LNCaP clone FGC (cell line): ENCODE results near the gene FSTL4.

Experiments used
- DNase-seq: peaks from one replicate; pipeline ENCODE4 v3.0.0-alpha.2; 2011; ENCODE audit warnings: low read depth
- H3K4me3 ChIP-seq: 2 replicates; pipeline ENCODE4 v1.5.1; 2011; ENCODE audit warnings: mild to moderate bottlenecking, low read depth, low read length, control low read depth
- CTCF ChIP-seq: IDR thresholded peaks from 2 replicates; pipeline ENCODE4 v1.5.1; 2012; ENCODE audit warnings: mild to moderate bottlenecking; ENCODE audit not compliant: control insufficient read depth, insufficient read depth; ENCODE audit errors: extremely low read depth

Gene FSTL4

GRCh38 chr5:133390416-133391353 is 221.7 kb downstream of the FSTL4 start:
- no peak for TF ChIP-seq CTCF
- no peak for DNase-seq
- no peak overlapping the region for H3K4me3 ChIP-seq

GRCh38 chr5:133389066-133389590 is 223.2 kb downstream of the FSTL4 start:
- no peak overlapping the region for H3K4me3 ChIP-seq
- no peak for DNase-seq
- TF ChIP-seq CTCF = no peak

- no peak overlapping the region for H3K4me3 ChIP-seq
- no peak for DNase-seq
- TF ChIP-seq CTCF = no peak
Measured at GRCh38 chr5:133387621-133388020, 224.7 kb downstream of the FSTL4 start.

- no peak for TF ChIP-seq CTCF
- no peak overlapping the region for H3K4me3 ChIP-seq
- DNase-seq = no peak
Measured at GRCh38 chr5:133387091-133387490, 225.2 kb downstream of the FSTL4 start.

DNA sequence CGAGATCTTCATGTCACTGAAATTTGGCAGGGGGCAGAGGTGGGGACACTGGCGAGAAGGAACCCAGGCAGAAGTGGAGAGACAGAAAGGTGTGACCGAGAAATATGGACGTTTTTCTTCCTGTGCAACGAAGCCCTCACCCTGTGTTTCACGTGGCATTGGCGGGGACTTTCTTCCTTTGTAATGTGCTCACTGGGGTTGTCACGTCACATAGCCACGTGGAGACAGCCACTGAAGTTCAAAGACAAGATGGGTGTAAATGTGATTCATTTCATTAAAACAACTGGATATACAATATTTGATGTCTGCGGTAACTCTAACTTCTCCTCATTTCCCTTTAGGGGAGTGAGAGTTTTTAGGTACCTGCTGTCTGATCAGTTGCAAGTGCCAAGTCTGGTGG is 225.7 kb downstream of the FSTL4 start:
- no peak for TF ChIP-seq CTCF
- DNase-seq = no peak
- H3K4me3 ChIP-seq = no peak overlapping the region

GRCh38 chr5:133385346-133385745 is 227.0 kb downstream of the FSTL4 start:
- no peak for TF ChIP-seq CTCF
- no peak overlapping the region for H3K4me3 ChIP-seq
- no peak for DNase-seq
